Measurements from ENCODE around the gene EPHA6.

EPHA6 gene

GRCh38 chr3:97291901-97292300 is 477.5 kb downstream of the EPHA6 start:
- TF ChIP-seq, protein P1, sequence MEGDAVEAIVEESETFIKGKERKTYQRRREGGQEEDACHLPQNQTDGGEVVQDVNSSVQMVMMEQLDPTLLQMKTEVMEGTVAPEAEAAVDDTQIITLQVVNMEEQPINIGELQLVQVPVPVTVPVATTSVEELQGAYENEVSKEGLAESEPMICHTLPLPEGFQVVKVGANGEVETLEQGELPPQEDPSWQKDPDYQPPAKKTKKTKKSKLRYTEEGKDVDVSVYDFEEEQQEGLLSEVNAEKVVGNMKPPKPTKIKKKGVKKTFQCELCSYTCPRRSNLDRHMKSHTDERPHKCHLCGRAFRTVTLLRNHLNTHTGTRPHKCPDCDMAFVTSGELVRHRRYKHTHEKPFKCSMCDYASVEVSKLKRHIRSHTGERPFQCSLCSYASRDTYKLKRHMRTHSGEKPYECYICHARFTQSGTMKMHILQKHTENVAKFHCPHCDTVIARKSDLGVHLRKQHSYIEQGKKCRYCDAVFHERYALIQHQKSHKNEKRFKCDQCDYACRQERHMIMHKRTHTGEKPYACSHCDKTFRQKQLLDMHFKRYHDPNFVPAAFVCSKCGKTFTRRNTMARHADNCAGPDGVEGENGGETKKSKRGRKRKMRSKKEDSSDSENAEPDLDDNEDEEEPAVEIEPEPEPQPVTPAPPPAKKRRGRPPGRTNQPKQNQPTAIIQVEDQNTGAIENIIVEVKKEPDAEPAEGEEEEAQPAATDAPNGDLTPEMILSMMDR (IDR thresholded peaks at IDR 0.05; ENCODE audit: insufficient read depth, low read depth, low read length, missing control alignments) = no peak
- no peak overlapping the region for H3K4me3 ChIP-seq (ENCODE audit: low read length)
- DNase-seq (ENCODE audit: low read depth) = no peak

DNA sequence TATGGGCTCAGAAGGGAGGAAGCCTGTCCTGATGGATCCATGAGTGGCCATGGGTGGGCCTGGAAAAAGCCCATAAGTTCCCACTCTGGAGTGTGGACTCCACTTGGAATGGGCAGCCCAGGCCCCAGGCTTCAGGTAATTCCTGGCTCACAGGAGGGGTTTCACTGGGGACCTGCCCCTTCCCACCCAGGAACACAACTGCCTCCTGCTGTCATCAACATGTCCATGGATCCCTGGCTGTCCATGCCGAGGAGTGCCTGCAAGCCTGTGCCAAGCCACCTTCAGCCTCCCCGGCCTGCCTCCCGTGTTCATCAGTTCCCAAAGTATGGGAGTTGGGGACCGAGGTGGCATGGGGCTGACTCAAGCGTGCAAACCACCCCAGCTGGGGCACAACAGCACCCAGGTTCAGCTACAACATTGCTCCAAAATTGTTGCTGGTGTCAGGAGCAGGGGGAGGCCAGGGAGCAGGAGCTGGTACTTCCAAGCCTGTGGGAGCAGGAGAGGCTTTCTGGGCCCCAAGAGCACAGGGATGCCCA is 479.3 kb downstream of the EPHA6 start:
- TF ChIP-seq, protein P1 (IDR thresholded peaks at IDR 0.05; ENCODE audit: insufficient read depth, low read depth, low read length, missing control alignments) = no peak
- DNase-seq (ENCODE audit: low read depth) = no peak
- H3K4me3 ChIP-seq (ENCODE audit: low read length) = no peak overlapping the region

DNA sequence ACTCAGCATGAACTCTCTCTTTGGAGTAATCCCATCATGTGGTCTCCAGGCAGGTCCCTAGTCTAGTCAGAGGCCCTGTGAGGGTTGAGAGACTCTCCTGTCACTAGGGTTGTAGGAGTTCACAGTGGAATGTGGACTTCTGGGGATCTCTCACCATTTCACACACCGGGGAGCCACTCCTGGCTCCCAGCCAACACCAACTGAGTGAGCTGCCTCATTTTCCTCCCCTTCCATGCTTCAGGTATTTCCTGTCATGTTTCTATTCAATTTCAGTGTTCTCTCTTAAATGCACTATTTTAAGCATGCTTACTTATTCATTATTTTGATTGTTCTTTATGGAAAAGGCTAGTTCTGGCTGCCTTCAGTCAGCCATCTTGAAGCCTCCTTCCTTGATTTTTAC is 482.6 kb downstream of the EPHA6 start:
- no peak for DNase-seq (ENCODE audit: low read depth)
- H3K4me3 ChIP-seq (ENCODE audit: low read length) = no peak overlapping the region
- TF ChIP-seq, protein P1 (IDR thresholded peaks at IDR 0.05; ENCODE audit: insufficient read depth, low read depth, low read length, missing control alignments) = no peak

DNA sequence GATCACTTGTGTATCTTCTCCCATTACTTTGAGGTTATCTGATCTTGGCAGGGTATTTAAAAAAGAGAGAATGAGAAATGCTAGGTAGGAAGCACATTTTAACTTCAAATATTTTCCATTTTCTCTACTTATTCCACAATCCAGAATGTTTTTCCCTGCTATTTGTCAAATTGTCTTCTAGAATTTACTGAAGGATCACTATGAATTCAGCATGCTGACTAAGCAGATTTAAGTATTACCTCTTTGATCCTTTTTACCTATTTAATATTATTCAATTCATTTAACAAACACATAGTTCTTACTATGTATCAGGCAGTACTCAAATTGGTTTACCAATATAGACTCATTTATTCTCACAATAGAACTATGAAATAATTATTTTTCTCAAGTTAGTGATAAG is 486.7 kb downstream of the EPHA6 start:
- TF ChIP-seq, protein P1 (IDR thresholded peaks at IDR 0.05; ENCODE audit: insufficient read depth, low read depth, low read length, missing control alignments) = no peak
- no peak overlapping the region for H3K4me3 ChIP-seq (ENCODE audit: low read length)
- no peak for DNase-seq (ENCODE audit: low read depth)

GRCh38 chr3:97306226-97306625 is 491.8 kb downstream of the EPHA6 start:
- no peak overlapping the region for H3K4me3 ChIP-seq (ENCODE audit: low read length)
- DNase-seq (ENCODE audit: low read depth) = no peak

DNA sequence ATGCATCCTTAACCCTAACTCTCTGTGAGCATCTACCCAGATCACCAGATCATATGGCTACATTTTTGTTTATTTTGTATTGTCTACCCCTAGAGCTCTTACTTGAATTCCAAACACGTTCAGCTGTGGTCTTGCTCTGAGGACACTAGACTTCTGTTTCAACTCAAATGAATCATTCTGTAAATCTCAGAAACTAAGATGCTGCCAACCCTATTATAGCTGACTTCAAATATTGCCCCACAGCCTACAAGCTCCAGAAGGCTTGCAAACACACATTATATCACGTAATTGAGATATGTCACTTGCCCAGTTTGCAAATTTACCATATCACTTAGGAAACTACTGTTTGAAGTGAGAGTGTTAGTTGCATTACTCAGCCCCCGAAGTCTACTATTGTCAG is 524.0 kb downstream of the EPHA6 start:
- no peak for DNase-seq (ENCODE audit: low read depth)
- TF ChIP-seq, protein P1 (IDR thresholded peaks at IDR 0.05; ENCODE audit: insufficient read depth, low read depth, low read length, missing control alignments) = no peak
- no peak overlapping the region for H3K4me3 ChIP-seq (ENCODE audit: low read length)

More at GRCh38 chr3:97306226-97306625, 491.8 kb downstream of the EPHA6 start:
- TF ChIP-seq, protein P1 (IDR thresholded peaks at IDR 0.05; ENCODE audit: insufficient read depth, low read depth, low read length, missing control alignments) = no peak

DNA sequence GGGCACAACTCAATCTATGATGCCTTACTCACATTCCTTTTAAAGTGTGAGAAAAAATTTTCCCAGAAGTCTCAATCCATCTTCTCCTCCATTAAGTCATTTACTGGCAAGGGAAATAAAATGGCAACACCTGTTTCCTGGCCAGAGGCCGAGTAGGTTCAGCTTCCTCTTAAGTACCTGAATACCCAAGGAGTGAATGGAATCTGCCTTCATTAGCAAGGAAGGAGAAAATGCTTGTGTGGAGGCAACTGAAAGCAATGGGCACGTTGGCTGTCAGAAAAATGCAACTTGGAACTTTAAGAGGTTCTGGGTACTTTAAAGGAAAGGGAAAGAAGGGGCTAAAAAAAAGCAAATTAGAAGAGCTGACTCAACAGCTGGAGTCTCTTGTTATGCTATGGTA is 526.5 kb downstream of the EPHA6 start:
- DNase-seq (ENCODE audit: low read depth) = no peak
- TF ChIP-seq, protein P1 (IDR thresholded peaks at IDR 0.05; ENCODE audit: insufficient read depth, low read depth, low read length, missing control alignments) = no peak
- no peak overlapping the region for H3K4me3 ChIP-seq (ENCODE audit: low read length)
